GM23248 (cell line): ENCODE data around the gene ACP3. TPM values are rescaled to one million over a fixed set of nuclear protein-coding genes. Genes with fewer than 3 reads are reported as not detected.
"Not testable (repeated sequence)": the region's sequence is repeated elsewhere in the genome, so short reads cannot be mapped to it uniquely, and the experiment has no call there.

Source experiments
- DNase-seq: peaks from one replicate; pipeline ENCODE4 v3.0.0-alpha.2; 2015
- H2AFZ ChIP-seq: fragments of 200-600 bp; sonication (generic); 2 replicates; pipeline ENCODE4 v1.6.1; 2016; ENCODE audit warnings: antibody characterized with exemption
- H3F3A ChIP-seq: fragments of 200-600 bp; sonication (generic); 2 replicates; pipeline ENCODE4 v1.6.1; 2016; ENCODE audit warnings: mild to moderate bottlenecking, antibody characterized with exemption, mixed run types; ENCODE audit not compliant: insufficient read depth
- H3K27ac ChIP-seq: fragments of 200-600 bp; sonication (generic); 2 replicates; pipeline ENCODE4 v1.5.1; 2016; ENCODE audit warnings: mild to moderate bottlenecking
- H3K27me3 ChIP-seq: fragments of 200-600 bp; sonication (generic); replicated peaks from 2 replicates; pipeline ENCODE4 v1.6.1; 2016; ENCODE audit warnings: mild to moderate bottlenecking; ENCODE audit not compliant: insufficient read depth
- H3K36me3 ChIP-seq: fragments of 200-600 bp; sonication (generic); 2 replicates; pipeline ENCODE4 v1.6.1; 2016; ENCODE audit warnings: low read depth, mild to moderate bottlenecking
- H3K4me1 ChIP-seq: fragments of 200-600 bp; sonication (generic); 2 replicates; pipeline ENCODE4 v1.6.1; 2016; ENCODE audit warnings: mild to moderate bottlenecking; ENCODE audit not compliant: insufficient read depth
- H3K4me2 ChIP-seq: fragments of 200-600 bp; sonication (generic); one replicate; pipeline ENCODE4 v1.6.1; 2016; ENCODE audit warnings: mild to moderate bottlenecking; ENCODE audit not compliant: unreplicated experiment
- H3K4me3 ChIP-seq: fragments of 200-600 bp; sonication (generic); 2 replicates; pipeline ENCODE4 v1.5.1; 2016; ENCODE audit warnings: mild to moderate bottlenecking
- H3K79me2 ChIP-seq: fragments of 200-600 bp; sonication (generic); 2 replicates; pipeline ENCODE4 v1.6.1; 2016; ENCODE audit warnings: mild to moderate bottlenecking; ENCODE audit not compliant: insufficient read depth
- H3K9ac ChIP-seq: fragments of 200-600 bp; sonication (generic); 2 replicates; pipeline ENCODE4 v1.6.1; 2016; ENCODE audit warnings: mild to moderate bottlenecking
- H3K9me2 ChIP-seq: fragments of 200-600 bp; sonication (generic); 2 replicates; pipeline ENCODE4 v1.6.1; 2016; ENCODE audit warnings: mixed run types, mild to moderate bottlenecking, moderate library complexity; ENCODE audit not compliant: insufficient read depth
- H3K9me3 ChIP-seq: fragments of 200-600 bp; sonication (generic); one replicate; pipeline ENCODE4 v1.6.1; 2017; ENCODE audit warnings: low read depth
- H4K20me1 ChIP-seq: fragments of 200-600 bp; sonication (generic); 2 replicates; pipeline ENCODE4 v1.6.0; 2016; ENCODE audit not compliant: insufficient read depth
- EZH2 ChIP-seq: fragments of 200-600 bp; sonication (generic); IDR thresholded peaks from 2 replicates; pipeline ENCODE4 v1.6.1; 2018; ENCODE audit warnings: antibody characterized with exemption, mild to moderate bottlenecking; ENCODE audit not compliant: insufficient read depth, poor library complexity, severe bottlenecking
- EZH2phosphoT487 ChIP-seq: fragments of 200-600 bp; sonication (generic); IDR thresholded peaks from 2 replicates; pipeline ENCODE4 v1.6.1; 2018; ENCODE audit warnings: antibody characterized with exemption, moderate library complexity, mild to moderate bottlenecking, low read depth; ENCODE audit not compliant: insufficient read depth
- WGBS, 2 experiments: methylation state at CpG; one replicate each; pipeline ENCODE4 v1.1.6; 2015 to 2017; ENCODE audit warnings: low lambda C conversion rate in 2 of 2, low coverage in 1 of 2; ENCODE audit errors: missing lambda C conversion rate in 2 of 2; 5-methylcytosine and 5-hydroxymethylcytosine counted together
- in situ Hi-C: fragments of 300-500 bp; cut with MboI; formaldehyde crosslinking; loops from 2 replicates; pipeline ENCODE4 v1.15.0; 2020
- polyA plus RNA-seq: library from polyadenylated mRNA; unstranded; fragments of >200 nt; fragmentation: Nextera tagmentation; extraction: Ambion mirVana; gene quantifications from 2 replicates; pipeline ENCODE4 v1.2.1, GENCODE V29; 2016
- total RNA-seq: library from RNA; depleted of rRNA; stranded (reverse); fragments of >200 nt; shearing (Covaris generic); gene quantifications from 2 replicates; pipeline ENCODE4 v1.2.3, GENCODE V29; 2014

ACP3 gene
- total and polyA plus RNA-seq, 2 experiments from 2014 or later, result 1.1 to 1.6 TPM

- Histone ChIP-seq H3K9me2 (no peaks in the 10 kb centered on the region), H4K20me1 (no peaks in the 10 kb centered on the region), H3K36me3 (no peaks in the 10 kb centered on the region), H3K4me3 (no peak overlapping the region), H3F3A (peaks cover 31% of the 10 kb centered on the region), H3K27ac (no peak overlapping the region), H3K9ac (no peak overlapping the region), H3K4me2 (no peak overlapping the region), H3K27me3 (no peaks in the 10 kb centered on the region), H2AFZ (no peak overlapping the region), H3K79me2 (no peaks in the 10 kb centered on the region), H3K9me3 (no peaks in the 10 kb centered on the region), H3K4me1 (peaks cover 34% of the 10 kb centered on the region)
- in situ Hi-C loops, result no loop called here
- peak; percentile 46 for DNase-seq
- WGBS, 2 experiments, result 68 to 75% methylated on average over 4 of the region's 4 CpGs
- TF ChIP-seq EZH2 (no peak), EZH2phosphoT487 (no peak)
Measured at GRCh38 chr3:132292042-132292441, 25.2 kb upstream of the ACP3 start.

DNA sequence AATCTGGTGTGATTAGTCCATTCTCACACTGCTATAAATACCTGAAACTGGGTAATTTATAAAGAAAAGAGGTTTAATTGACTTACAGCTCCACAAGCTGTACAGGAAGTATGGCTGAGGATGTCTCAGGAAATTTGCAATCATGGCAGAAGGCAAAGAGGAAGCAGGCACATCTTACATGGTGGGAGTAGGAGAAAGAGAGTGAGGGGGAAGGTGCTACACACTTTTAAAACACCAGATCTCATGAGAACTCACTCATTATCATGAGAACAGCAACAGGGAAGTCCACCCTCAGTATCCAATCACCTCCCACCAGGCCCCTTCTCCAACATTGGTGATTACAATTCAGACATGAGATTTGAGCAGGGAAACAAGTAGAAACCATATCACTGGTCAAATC, 24.0 kb upstream of the ACP3 start:
- H3K27ac ChIP-seq, result no peak overlapping the region
- in situ Hi-C loops, result no loop called here
- peaks cover 21% of the 10 kb centered on the region for H3F3A ChIP-seq
- H3K4me3 ChIP-seq, result no peak overlapping the region
- H3K36me3 ChIP-seq, result no peaks in the 10 kb centered on the region
- H4K20me1 ChIP-seq, result no peaks in the 10 kb centered on the region
- no peaks in the 10 kb centered on the region for H3K9me3 ChIP-seq
- H3K4me2 ChIP-seq, result no peak overlapping the region
- H3K9me2 ChIP-seq, result no peaks in the 10 kb centered on the region
- H2AFZ ChIP-seq, result peak overlapping the region; percentile 32; the same call in 1 of the 2 replicates
- H3K9ac ChIP-seq, result no peak overlapping the region
- no peaks in the 10 kb centered on the region for H3K79me2 ChIP-seq
- TF ChIP-seq EZH2 (no peak), EZH2phosphoT487 (no peak)
- no peaks in the 10 kb centered on the region for H3K27me3 ChIP-seq
- peaks cover 34% of the 10 kb centered on the region for H3K4me1 ChIP-seq
- DNase-seq, result no peak

- H3K4me2 ChIP-seq, result no peak overlapping the region
- H3K79me2 ChIP-seq, result no peaks in the 10 kb centered on the region
- in situ Hi-C loops, result no loop called here
- no peak overlapping the region for H3K9ac ChIP-seq
- no peaks in the 10 kb centered on the region for H3K36me3 ChIP-seq
- peaks cover 21% of the 10 kb centered on the region for H3K4me1 ChIP-seq
- H3K27ac ChIP-seq, result no peak overlapping the region
- no peaks in the 10 kb centered on the region for H3K9me3 ChIP-seq
- TF ChIP-seq EZH2 (no peak), EZH2phosphoT487 (no peak)
- peaks cover 6% of the 10 kb centered on the region for H3F3A ChIP-seq
- H3K4me3 ChIP-seq, result no peak overlapping the region
- H3K9me2 ChIP-seq, result no peaks in the 10 kb centered on the region
- 45 to 49% methylated on average over 5 of the region's 5 CpGs for WGBS, 2 experiments
- H3K27me3 ChIP-seq, result no peaks in the 10 kb centered on the region
- no peak for DNase-seq
- H2AFZ ChIP-seq, result no peak overlapping the region
- H4K20me1 ChIP-seq, result no peaks in the 10 kb centered on the region
Measured at GRCh38 chr3:132294906-132295305, 22.3 kb upstream of the ACP3 start.

GRCh38 chr3:132303336-132304201, 13.6 kb upstream of the ACP3 start:
- H3K9ac ChIP-seq, H3F3A ChIP-seq, H3K9me2 ChIP-seq, H3K9me3 ChIP-seq, H3K79me2 ChIP-seq, H4K20me1 ChIP-seq, H3K27me3 ChIP-seq, H3K27ac ChIP-seq, in situ Hi-C loops, H3K4me1 ChIP-seq, H3K4me2 ChIP-seq, H3K36me3 ChIP-seq, H2AFZ ChIP-seq, H3K4me3 ChIP-seq, DNase-seq: not testable (repeated sequence)
- 89 to 91% methylated on average over 6 of the region's 6 CpGs for WGBS, 2 experiments

DNA sequence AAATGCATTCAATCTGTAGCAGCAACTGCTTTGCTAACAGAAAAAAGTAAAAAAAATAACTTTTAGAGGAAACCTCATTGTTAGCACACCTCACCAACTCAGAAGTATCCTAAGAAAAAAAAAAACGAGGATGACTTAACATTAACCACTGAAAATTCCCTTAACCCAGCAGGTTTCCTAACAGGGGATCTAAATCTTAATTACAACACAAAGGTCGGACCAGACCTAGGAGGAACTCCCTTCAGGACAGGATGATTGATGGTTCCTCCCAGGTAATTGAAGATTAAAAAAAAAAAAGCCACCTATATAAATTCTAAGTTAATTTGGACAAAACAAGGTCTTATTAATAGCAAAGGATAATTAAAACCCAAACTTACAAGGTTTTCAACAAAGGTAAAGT, 12.9 kb upstream of the ACP3 start:
- H3K9me2 ChIP-seq, DNase-seq, H2AFZ ChIP-seq, H3K36me3 ChIP-seq, H3K9me3 ChIP-seq, H3K4me3 ChIP-seq, H3K4me2 ChIP-seq, H3K27ac ChIP-seq, in situ Hi-C loops, H4K20me1 ChIP-seq, H3K27me3 ChIP-seq, H3K79me2 ChIP-seq, H3F3A ChIP-seq, H3K9ac ChIP-seq, H3K4me1 ChIP-seq: not testable (repeated sequence)
- WGBS, 2 experiments, result 41 to 51% methylated on average over 2 of the region's 2 CpGs

GRCh38 chr3:132310057-132310456, 7.2 kb upstream of the ACP3 start:
- H3K79me2 ChIP-seq, H3K27me3 ChIP-seq, H3F3A ChIP-seq, H3K4me2 ChIP-seq, in situ Hi-C loops, H4K20me1 ChIP-seq, H3K4me1 ChIP-seq, H3K27ac ChIP-seq, H3K9ac ChIP-seq, DNase-seq, H3K9me2 ChIP-seq, H3K4me3 ChIP-seq, H2AFZ ChIP-seq, H3K9me3 ChIP-seq, H3K36me3 ChIP-seq: not testable (repeated sequence)
- 88 to 89% methylated on average over 11 of the region's 11 CpGs for WGBS, 2 experiments
